ENCODE results near the gene SLC16A10. TPM values are rescaled to one million over a fixed set of nuclear protein-coding genes. Genes with fewer than 3 reads are reported as not detected.
"Not testable (repeated sequence)": the region's sequence is repeated elsewhere in the genome, so short reads cannot be mapped to it uniquely, and the experiment has no call there.

SLC16A10 gene
- total RNA-seq, 1 donor from 2014 or later, result 2.4 TPM

DNA sequence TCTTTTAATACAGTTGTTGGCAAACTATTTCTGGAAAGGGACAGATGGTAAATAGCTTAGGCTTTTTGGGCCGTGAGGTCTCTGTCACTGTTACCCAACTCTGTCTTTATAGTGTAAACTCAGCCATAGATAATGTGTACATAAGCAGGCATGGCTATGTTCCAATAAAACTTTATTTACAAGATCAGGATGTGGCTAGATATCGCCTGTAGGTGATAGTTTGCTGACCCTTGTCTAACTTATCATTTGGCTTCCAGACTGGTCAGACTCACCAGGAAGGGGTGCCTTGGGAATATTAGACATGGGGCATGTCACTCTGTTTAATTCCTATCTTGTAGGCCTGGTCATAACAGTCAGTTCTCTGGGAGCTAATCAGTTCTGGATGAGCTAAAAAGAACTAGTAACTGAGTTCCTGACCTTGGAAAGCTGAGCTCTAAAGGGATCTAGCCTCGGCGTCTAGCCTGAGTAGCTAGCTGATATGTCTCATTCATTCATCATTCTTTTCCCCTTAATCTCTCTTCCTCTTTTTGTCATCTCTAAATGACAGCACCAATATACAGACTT lies 163.6 kb downstream of the SLC16A10 start:
- H3K9me3 Mint-ChIP-seq (ENCODE audit: unreplicated experiment), result no peaks in the 10 kb centered on the region
- no peaks in the 10 kb centered on the region for H3K36me3 Mint-ChIP-seq (ENCODE audit: low read depth, unreplicated experiment)

DNA sequence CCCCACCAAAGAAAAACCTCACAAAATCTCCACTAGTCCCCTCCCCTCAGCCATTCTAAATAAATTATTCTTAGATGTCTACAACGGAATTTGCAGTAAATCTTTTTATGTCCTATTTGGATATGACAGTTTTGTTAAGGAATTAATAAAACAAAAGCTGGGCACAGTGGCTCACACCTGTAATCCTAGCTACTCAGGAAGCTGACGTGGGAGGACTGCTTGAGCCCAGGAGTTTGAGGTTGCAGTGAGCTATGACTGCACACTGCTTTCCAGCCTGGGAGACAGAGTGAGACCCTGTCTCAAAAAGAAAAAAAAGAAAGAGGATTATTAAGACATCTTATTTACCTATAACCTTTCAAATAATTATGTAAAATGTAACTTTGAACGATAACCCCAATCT lies 165.4 kb downstream of the SLC16A10 start:
- Mint-ChIP-seq H3K36me3 (ENCODE audit: low read depth, unreplicated experiment) (no peaks in the 10 kb centered on the region), H3K4me1 (ENCODE audit: unreplicated experiment) (peaks cover 5% of the 10 kb centered on the region), H3K27ac (ENCODE audit: unreplicated experiment) (no peak overlapping the region), H3K4me3 (ENCODE audit: unreplicated experiment) (no peak overlapping the region), H3K9me3 (ENCODE audit: unreplicated experiment) (no peaks in the 10 kb centered on the region), H3K27me3 (ENCODE audit: unreplicated experiment) (peaks cover 2% of the 10 kb centered on the region)
- TF ChIP-seq, protein P1, sequence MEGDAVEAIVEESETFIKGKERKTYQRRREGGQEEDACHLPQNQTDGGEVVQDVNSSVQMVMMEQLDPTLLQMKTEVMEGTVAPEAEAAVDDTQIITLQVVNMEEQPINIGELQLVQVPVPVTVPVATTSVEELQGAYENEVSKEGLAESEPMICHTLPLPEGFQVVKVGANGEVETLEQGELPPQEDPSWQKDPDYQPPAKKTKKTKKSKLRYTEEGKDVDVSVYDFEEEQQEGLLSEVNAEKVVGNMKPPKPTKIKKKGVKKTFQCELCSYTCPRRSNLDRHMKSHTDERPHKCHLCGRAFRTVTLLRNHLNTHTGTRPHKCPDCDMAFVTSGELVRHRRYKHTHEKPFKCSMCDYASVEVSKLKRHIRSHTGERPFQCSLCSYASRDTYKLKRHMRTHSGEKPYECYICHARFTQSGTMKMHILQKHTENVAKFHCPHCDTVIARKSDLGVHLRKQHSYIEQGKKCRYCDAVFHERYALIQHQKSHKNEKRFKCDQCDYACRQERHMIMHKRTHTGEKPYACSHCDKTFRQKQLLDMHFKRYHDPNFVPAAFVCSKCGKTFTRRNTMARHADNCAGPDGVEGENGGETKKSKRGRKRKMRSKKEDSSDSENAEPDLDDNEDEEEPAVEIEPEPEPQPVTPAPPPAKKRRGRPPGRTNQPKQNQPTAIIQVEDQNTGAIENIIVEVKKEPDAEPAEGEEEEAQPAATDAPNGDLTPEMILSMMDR (IDR thresholded peaks at IDR 0.05; ENCODE audit: unreplicated experiment), result no peak
- no peak for DNase-seq (ENCODE audit: low spot score)

More for the DNA sequence above, 163.6 kb downstream of the SLC16A10 start:
- H3K4me3 Mint-ChIP-seq (ENCODE audit: unreplicated experiment), result no peak overlapping the region
- H3K4me1 Mint-ChIP-seq (ENCODE audit: unreplicated experiment), result peaks cover 5% of the 10 kb centered on the region
- peaks cover 2% of the 10 kb centered on the region for H3K27me3 Mint-ChIP-seq (ENCODE audit: unreplicated experiment)
- no peak for DNase-seq (ENCODE audit: low spot score)
- no peak overlapping the region for H3K27ac Mint-ChIP-seq (ENCODE audit: unreplicated experiment)
- TF ChIP-seq, protein P1 (IDR thresholded peaks at IDR 0.05; ENCODE audit: unreplicated experiment), result no peak

DNA sequence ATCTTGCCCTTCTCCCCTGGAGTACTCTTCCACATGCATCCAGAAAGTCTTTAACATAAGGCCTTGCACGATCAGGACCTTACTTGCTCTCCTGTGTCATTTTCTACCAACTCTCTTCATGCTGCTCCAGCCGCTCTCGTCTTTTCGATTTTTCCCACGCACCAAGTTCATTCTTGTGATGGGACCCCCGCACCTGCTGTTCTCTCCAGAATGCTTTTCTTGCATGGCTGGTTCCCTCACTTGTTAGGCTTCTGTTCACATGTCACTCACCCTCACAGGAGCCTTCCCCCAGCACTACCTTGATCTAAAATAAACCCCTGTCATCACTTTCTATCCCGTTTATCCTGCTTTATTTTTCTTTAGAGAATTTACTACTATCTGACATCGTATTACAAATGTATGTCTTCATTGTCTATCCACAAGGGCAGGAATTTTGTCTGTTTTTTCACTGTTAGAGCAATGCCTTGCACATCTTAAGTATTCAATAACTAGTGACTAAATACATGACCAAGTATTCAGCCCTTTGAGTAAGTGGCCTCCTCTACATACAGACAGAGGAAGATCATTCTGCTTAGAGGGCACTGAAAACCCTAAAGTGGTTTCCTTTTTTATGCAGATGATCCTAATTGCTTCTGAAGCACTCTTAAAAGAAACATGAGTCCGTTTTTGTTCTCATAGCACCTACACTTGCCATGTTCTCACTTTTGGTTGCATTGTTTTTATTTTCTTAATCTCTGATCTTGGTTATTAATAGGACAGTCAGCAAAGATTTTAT lies 166.9 kb downstream of the SLC16A10 start:
- H3K4me3 Mint-ChIP-seq (ENCODE audit: unreplicated experiment), result no peak overlapping the region

DNA sequence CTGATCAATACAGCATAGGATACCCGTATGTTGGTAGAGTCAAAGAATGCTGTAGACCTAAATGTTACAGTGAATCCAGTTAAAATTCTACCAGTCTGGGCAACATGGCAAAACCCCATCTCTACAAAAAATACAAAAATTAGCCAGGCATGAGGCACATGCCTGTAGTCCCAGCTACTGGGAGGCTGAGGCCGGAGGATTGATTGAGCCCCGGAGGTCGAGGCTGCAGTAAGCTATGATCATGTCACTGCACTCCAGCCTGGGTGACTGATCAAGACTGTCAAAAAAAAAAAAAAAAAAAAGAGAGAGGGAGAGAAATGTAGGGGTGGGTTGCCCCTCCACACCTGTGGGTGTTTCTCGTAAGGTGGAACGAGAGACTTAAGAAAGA lies 167.5 kb downstream of the SLC16A10 start:
- TF ChIP-seq, protein P1 (IDR thresholded peaks at IDR 0.05; ENCODE audit: unreplicated experiment), result no peak
- Mint-ChIP-seq H3K36me3 (ENCODE audit: low read depth, unreplicated experiment) (peaks cover 4% of the 10 kb centered on the region), H3K27me3 (ENCODE audit: unreplicated experiment) (peaks cover 4% of the 10 kb centered on the region), H3K4me3 (ENCODE audit: unreplicated experiment) (no peak overlapping the region), H3K4me1 (ENCODE audit: unreplicated experiment) (peaks cover 10% of the 10 kb centered on the region), H3K27ac (ENCODE audit: unreplicated experiment) (no peak overlapping the region), H3K9me3 (ENCODE audit: unreplicated experiment) (no peaks in the 10 kb centered on the region)
- DNase-seq (ENCODE audit: low spot score), result no peak

More for the DNA sequence above, 166.9 kb downstream of the SLC16A10 start:
- H3K4me1 Mint-ChIP-seq (ENCODE audit: unreplicated experiment), result peaks cover 10% of the 10 kb centered on the region
- DNase-seq (ENCODE audit: low spot score), result no peak
- no peak overlapping the region for H3K27ac Mint-ChIP-seq (ENCODE audit: unreplicated experiment)
- no peaks in the 10 kb centered on the region for H3K9me3 Mint-ChIP-seq (ENCODE audit: unreplicated experiment)
- TF ChIP-seq, protein P1 (IDR thresholded peaks at IDR 0.05; ENCODE audit: unreplicated experiment), result no peak
- peaks cover 4% of the 10 kb centered on the region for H3K27me3 Mint-ChIP-seq (ENCODE audit: unreplicated experiment)
- H3K36me3 Mint-ChIP-seq (ENCODE audit: low read depth, unreplicated experiment), result peaks cover 4% of the 10 kb centered on the region

DNA sequence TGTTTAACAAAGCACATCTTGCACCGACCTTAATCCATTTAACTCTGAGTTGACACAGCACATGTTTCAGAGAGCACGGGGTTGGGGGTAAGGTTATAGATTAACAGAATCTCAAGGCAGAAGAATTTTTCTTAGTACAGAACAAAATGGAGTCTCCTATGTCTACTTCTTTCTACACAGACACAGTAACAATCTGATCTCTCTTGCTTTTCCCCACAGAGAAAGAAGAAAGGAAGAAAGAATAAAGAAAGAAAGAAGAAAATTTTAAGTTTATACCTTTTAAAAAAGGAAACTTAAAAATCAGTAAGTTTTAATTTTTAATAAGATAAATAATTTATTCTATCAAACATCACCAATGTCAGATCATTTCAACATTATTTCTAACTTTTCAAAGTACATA lies 168.5 kb downstream of the SLC16A10 start:
- H3K4me3 Mint-ChIP-seq (ENCODE audit: unreplicated experiment); H3K36me3 Mint-ChIP-seq (ENCODE audit: low read depth, unreplicated experiment); DNase-seq (ENCODE audit: low spot score); H3K27me3 Mint-ChIP-seq (ENCODE audit: unreplicated experiment); H3K9me3 Mint-ChIP-seq (ENCODE audit: unreplicated experiment); H3K27ac Mint-ChIP-seq (ENCODE audit: unreplicated experiment): not testable (repeated sequence)
- H3K4me1 Mint-ChIP-seq (ENCODE audit: unreplicated experiment), result peaks cover 13% of the 10 kb centered on the region
